Stimulated activated CD8-positive, alpha-beta memory T cell treated with anti-CD3 and anti-CD28 coated beads, Interleukin-7, amount 100 ng/mL, for 24 hours (primary cell): ENCODE measurements around the gene TMEM184B.

ENCODE experiments used
- DNase-seq: peaks from one replicate; pipeline ENCODE4 v3.0.0-alpha.2; 2020; ENCODE audit warnings: low read depth

Gene TMEM184B

DNA sequence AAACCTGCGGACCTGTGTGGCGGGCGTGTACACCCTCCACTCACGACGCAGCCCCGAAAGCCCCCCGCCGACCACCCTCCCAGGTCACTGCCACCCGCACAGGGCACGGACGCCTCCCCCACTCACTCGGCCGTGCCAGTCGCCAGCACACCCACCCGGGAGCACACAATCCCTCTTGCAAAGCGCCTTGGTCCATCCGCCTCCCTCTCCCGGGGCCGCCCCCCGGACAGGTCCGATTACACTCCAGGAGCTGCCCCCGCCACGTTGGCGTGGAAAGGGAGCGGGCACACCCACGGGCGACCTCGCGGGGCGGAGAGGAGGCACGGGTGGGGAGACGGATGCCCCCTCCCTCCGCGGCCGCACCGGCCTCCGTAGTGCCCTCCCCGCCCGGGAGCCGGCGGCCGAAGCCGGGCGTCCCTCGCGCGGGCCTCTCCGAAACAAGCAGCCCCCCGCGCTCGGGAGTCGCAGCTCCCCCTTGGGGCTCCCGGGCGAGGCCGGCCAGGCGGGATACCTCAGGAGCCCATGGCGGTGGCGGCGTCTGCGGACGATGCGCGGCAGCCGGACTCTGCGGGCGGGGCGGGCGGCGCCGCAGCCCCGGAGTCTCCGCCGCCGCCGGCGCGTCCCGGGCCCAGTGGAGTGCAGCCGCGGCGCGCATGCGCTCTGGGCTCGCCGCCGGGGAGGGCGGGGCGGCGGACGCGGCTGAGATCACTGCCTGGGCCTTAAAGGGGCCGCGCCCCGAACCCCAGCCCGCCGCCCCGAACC is at the start of gene TMEM184B:
Gene TMEM184B, minus strand, starts transcription at position 638 of the 762 bp plus-strand sequence. CDS start 25,049 bp downstream, outside the sequence.
- peak; percentile 53 for DNase-seq

DNA sequence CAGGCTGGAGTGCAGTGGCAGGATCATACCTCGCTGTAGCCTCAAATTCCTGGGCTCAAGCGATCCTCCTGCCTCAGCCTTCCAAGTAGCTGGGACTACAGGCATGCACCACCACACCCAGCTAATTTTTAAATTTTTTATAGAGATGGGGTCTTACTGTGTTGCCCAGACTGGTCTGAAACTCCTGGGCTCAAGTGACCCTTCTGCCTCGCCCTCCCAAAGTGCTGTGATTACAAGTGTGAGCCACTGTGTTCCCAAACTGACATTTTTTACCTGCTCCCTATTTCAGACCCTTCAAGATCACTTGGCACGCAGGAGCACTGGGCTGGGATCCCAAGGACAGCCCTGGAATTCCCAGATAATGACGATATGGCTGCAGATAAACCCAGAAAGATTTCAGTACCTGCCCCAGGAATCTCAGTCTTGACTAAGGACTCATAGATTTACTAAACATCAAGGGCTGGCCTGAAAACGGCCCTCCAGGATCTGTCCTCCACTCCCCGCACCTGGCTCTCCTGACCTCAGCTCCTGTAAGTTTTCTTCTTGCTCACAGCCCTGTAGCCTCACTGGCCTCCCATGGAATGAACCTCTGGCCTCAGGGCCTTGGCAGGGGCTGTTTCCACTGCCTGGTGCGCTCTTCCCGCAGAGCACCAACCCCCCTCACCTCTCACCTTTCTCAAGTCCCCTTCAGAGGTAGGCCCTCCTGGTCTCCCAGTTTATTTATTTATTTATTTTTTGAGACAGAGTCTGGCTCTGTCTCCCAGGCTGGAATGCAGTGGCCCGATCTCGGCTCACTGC is 48.0 kb upstream of the TMEM184B start:
- no peak for DNase-seq

DNA sequence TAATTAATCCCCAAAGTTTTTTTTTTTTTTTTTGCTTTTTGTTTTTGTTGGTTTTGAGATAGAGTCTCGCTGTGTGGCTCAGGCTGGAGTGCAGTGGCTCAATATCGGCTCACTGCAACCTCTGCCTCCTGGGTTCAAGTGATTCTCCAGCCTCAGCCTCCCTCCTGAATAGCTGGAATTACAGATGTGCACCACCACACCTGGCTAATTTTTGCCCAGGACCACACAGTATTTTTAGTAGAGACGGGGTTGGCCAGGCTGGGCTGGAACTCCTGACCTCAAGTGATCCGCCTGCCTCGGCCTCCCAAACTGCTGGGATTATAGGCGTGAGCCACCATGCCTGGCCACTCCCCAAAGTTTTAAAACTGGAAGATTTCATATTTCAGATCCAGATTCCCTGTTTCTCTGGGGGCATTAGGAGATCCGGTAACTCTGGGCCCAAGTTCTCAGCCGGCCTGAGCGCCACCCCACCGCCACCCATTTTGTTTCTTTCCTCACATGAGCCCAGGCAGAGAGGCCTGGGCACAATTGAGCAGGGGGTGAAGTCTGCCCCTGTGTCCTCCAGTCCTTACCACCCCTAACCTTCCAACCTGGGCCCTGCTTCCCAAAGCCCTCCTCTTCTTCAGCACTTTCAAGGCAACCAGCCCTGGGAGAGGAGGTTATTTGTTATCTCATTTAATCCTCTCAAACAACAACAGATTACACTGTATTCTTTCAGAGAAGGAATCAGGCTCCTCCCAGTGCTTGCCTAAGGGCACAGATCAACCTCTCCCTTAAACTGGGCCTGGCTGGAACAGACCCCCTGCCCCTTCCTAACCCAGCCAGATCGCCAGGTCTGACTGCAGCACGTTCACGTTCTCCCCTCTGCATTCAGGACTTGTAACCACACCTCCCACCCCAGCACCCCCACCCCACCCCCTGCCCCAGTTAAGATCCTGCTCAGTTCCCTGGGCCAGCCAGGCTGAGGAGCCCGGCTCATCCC is 46.3 kb upstream of the TMEM184B start:
- no peak for DNase-seq

DNA sequence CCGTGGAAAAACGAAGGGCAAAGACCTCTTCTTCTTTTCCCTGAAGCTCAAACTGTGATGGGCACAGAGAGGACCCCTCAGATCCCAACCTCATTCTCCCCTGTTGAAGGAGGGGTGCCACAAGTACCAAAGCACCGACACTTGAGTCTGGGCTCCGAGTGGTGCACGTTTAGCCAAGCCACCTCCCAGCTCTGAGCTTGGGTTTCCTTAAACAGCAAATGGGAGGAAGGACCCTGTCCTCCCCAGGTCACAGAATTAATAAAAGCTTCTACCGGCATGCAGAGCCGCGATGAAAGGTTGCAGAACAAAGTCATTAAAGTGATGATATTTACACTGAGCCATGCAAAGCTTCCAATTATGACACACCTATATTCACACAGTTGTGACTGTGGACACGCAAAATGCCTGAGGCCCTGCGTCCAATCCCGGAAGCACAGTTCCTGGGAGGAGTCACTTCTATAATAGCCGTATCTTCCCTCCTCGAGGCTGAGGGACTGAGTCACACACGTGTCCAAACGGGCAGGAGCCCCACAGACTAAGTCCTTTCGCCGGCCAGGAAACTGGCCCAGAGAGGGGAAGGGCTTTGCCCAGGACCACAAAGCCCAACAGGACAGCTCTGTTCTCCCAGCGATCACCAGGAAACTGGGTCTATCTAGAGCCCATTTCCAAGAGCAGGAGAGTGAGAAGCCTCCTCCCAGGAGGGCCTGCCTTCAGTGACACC is 45.3 kb upstream of the TMEM184B start:
- DNase-seq: no peak

DNA sequence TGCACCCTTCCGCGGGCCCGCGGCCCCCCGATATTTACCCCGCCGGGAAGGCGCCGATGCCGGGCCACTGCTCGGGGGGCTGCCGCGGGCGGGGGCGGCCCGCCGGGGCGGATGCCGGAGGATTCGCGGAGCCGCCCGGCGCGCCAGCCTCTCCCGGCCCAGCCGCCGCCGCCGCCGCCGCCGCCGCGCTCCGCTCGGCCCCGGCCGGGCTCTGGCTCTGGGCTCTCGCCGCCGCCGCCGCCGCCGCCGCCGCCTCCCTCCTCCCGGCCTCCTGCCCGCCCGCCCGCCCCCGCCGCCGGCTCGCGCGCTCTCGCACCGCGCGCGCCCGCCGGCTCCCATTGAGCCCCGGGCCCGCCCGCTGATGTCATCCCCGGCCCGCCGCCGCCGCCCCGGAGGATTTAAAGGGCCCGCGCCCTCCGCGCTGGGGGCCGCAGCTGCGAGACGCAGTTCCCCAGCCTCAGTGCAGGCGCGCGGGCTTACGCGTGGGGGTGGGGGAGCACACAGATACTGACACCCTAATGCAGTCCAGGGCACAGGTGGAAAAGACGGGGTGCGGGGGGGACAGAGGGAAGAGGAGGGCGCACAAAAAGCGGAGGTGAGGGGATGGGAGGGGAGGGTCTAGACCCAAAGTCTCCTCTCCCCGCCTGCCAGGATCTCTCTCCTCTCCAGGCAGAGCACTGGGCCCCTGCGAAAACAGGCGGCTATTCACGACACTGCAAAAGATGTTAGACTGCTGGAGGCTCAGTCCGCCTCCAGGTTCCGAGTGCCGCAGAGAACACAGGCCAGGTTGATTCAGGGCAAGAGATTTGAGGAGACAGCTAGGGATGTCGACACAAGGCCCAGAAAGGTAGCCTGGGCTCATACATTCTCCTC is 44.5 kb upstream of the TMEM184B start, which contains the start of gene CSNK1E:
Gene CSNK1E, minus strand, starts transcription at position 312 of the 873 bp plus-strand sequence. CDS start 3,276 bp downstream, outside the sequence.
- DNase-seq: peak; percentile 46

DNA sequence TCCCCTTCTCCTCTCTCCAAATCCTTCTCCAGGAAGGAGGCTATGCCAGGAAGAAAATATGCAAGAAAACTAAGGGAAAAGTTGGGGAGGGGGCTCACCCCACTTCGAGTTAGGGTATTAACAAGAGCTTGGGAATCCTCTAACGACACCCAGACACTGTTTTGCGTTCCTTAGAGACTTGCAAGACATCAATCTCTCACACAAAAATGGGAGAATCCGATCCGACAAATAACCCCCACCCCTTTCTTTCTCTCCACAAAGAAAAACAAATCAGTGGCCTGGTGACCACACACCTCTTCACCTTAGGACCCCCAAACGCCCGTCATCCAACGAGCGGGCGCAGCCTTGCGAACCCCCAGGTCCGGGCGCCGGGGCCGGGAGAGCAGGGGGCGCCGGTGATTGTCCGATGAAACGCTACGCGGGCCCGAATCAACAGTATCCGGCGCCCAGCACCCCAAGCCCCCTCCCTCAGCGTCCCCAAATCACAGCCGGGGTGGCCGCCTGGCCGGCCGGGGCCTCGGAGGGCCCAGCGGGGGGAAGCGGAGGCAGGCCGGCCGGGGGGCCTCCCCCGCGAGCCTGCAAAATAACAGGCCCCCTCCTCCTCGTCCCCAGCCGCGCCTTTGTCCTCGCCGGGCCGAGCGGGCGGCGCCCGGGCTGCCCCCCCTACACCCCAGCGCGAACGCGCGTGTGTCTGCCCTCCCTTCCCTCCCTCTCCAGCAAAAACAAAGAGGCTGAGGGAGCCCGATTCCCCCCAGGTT is 43.7 kb upstream of the TMEM184B start:
- no peak for DNase-seq

DNA sequence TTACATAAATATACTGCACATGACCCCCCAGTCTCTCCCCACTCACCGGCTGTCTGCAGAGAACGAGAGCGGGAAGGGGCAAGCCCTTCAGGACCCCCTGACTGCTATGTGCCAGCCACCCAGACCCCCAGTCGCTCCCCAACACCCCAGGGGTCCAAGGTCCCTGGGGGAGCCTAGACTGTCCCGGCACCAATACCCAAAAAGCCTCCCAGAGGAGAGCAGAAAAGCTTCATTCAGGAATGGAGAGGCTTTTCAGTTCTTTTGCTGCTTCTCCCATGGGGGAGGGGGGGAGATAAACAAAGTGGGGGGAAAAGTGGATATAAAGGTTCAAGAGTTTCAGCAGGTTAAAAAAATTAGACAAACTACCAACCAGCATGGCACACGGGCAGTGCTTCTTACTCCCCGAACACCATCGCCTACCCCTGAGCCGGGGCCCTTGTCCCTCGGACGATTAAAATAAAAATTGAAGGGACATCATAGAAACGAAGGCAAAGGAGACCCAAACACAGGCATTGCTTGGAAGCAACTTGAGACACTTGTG is 43.1 kb upstream of the TMEM184B start:
- no peak for DNase-seq

DNA sequence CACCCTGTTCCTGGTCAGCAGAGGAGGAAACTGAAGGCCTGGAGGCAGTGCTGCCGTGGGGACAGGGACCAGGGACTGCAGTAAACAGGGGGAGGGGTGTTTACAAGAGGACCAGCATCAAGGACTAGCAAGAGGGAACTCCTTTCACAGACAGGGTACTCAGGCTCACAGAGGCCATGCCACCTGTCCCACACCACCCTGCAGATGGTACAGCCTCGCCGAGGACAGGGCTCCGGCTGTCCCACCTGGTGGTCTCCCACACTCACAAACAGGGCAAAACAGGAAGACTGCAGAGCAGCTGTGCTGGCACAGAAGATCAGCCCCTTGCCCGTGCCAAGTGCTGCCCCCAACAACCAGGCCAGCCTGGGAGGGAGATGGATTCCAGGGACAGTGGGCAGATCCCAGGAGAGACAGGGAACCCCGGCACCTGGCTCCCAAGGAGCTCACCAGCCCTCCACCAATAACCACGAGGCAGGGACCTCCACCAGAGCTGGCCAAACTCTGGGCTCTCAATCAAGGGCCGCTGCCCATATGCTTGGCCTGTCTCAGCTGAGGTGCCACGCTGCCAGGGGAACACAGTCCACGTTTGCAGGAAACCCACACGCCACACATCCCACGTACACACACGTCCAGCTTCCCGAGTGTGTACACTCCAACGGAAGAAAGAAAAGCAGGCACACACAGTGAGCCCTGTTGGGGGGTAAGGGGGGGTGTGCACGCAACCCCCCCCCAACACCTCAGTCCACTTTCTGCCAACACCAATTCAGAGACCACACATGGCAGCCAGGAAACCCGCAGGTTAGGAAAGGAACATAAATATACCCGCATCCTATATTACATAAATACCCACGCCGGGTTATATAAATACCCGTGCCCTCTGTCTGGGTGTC is 42.4 kb upstream of the TMEM184B start:
- DNase-seq: no peak

DNA sequence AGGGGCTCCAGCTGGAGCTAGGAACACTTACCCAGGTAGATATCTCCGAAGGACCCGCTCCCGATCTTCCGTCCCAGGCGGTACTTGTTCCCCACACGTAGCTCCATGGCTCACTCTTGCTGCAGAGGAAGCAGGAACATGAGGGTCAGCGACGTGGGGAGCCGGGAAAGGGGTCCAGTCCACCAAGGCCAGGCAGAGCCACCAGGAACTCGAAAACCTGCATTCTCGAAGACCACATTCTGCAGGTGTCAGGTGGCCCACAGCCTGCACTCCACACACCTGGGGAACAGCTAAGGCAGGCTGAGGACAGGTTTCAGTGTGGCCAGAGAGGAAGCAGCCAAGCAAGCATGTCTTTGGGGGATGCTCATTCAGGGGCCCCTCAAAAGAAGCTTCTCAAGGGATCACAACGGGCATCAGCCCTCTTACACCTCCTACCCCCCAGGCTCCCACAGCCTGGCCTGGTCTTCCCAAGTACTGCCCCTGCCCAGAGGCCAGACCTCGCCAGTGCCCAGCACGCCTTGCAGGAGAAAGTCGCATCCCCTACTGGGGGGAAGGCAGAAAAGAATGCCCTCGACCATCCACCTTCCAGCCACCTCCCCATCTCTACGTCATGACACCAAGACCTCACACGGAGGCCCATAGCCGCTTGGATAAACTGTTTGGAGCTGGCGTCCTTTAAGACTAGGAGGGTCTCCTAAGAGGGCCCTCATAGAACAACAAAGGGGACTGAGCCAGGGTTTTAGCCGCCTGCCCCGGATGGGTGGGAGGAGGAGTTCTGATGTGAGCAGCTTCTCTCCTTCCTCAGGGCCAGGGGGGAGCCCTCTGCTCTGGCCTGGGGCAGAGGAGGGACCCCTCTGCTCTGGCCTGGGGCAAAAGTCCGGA is 41.5 kb upstream of the TMEM184B start:
- no peak for DNase-seq

DNA sequence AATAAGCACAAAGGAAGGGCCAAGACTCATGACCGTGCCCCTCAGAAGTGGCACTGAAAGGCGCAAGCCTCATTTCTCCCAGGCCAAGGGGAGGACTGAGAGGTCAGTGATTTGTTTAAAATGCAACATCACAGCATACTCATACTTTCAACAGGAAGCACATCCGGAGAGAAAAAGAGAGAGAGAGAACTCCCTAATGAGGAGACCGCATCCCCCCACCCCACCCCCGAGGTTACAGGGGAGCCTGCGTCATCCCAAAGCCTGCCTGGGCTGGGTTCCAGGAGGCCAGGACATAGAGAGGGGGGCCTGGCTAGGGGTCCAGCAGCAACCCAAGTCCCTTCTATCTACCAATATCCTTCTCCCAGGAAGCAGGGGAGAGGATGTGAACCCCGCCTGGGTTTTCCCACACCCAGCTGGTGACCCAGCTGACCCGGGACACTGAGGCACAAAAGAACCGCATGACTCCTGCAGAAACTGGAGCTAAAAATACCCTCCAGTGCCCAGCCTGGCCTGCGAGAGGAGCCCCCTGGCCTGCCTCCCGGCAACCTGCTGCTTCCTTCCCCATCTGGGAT is 40.7 kb upstream of the TMEM184B start:
- no peak for DNase-seq

DNA sequence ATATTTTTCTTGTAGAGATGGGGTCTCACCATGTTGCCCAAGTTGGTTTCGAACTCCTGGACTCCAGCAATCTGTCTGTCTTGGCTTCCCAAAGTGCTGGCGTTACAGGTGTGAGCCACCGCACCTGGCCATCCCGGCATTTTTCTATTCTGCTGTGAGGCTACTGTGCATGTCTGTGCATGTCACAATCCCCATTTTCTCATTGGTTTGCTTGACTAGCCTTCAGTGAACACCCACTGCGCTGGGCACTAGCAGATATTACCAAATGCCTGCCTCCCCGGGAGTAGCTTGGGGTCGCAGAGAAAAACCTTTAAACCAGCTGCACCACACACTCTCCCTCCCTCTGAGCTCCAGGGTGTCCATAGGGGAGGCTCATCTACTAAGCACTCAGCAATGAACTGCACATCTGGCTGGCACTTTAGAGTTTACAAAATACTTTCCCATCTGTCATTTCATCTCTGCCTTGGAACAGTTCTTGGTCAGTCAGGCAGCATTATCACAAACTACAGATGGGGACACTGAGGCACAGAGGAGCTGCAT is 39.5 kb upstream of the TMEM184B start:
- DNase-seq: no peak

DNA sequence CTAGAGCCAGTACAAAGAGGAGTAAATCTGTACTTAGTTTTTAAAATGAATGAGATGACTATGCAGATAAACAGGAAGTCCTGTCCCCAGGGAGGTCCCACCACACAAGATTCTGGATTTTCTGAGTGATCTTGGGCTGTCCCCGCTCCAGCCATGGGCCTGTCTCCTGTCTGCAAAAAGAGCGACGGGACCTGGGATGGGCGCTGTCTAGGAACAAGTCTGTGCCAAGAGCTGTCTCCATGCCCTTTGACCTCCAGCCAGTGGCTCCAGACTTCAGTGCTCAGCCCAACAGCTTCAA is 38.5 kb upstream of the TMEM184B start:
- no peak for DNase-seq

DNA sequence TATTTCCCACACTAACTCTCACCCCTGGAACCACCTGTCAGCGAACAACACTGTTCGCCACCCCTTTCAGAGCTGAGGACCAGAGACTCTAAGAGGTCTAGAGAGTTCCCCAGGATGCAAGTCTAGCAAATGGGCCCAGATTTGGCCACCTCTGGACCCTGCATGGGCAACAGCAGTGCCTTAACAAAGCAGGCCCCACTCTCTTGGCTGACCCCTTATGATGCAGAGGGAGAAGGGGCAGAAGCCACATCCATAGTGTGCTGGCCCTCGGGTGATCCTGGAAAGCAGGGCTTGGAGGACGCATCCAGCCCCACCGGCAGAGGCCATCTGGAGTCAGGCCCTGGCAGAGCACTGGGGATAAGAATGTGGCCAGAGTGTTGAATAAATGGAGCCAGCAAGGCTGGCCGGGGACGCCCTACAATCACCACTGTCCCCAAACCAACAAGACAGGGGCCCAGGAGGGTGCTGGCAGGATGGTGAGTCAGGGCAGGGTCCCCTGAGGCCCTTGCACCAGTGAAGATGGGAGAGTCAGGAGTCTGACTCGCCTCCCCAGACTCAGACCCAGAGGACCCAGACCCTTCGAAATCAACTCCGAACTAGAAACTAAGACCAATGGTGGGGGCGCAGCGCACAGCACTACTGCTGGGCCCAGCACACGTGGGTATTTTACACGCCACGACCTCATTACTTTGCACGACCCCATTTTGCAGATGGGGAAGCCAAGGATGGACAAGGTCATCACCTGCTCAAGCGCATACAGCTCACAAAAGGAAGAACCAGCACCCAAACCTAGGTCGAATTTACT is 37.9 kb upstream of the TMEM184B start:
- no peak for DNase-seq

DNA sequence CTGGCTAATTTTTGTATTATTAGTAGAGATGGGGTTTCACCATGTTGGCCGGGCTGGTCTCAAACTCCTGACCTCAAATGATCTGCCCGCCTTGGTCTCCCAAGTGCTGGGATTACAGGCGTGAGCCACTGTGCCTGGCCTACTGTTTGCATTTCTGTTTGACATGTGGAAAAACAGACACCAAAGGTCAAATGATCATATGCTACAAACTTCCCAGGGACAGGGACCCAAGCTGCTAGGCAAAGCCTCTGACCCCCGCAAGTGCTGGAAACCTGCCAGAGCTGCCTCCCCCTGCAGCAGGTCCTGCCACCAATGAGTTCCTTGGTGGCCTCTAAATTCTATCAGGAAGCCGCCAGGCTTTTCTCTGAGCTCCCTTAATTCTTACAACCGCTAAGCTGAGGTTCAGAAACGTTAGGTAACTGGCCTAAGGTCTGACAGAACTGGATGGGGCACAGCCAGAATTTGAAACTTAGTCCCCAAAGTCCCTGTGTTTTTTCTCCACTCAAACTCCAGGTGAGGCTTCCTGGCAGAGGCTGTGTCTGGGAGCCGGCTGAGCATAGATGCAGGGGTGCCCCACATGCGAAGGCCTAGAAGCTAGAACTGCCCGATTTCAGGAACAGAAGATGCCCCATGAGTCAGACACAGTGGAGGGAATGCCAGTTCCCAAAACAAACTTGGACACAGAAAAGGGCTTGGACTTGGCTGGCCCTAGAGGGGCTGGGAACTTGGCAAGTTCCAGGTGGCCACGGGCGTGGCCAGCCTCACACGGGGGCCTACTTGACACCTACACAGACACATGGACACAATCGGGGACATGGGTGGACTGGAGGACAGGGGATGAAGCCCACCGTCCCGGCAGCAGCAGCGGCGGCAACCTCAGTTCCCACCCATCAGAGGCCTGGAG is 37.1 kb upstream of the TMEM184B start:
- no peak for DNase-seq
